Smooth muscle cell (in vitro differentiated cells): ENCODE results near the gene KRT17. TPM values are rescaled to one million over a fixed set of nuclear protein-coding genes. Genes with fewer than 3 reads are reported as not detected.

Experiments used
- DNase-seq: peaks from one replicate; lab custom pipeline; 2025; ENCODE audit not compliant: unreplicated experiment; lab: John Stamatoyannopoulos, UW
- H2AFZ ChIP-seq: fragments of 200-600 bp; sonication (generic); 2 replicates; pipeline ENCODE4 v1.6.0; 2016; ENCODE audit warnings: antibody characterized with exemption, low read depth, mild to moderate bottlenecking
- H3F3A ChIP-seq: fragments of 200-600 bp; sonication (generic); 2 replicates; pipeline ENCODE4 v1.6.0; 2017; ENCODE audit warnings: antibody characterized with exemption, low read depth
- H3K27ac ChIP-seq: fragments of 200-600 bp; sonication (generic); 2 replicates; pipeline ENCODE4 v1.5.1; 2016; ENCODE audit warnings: low read depth, mild to moderate bottlenecking
- H3K27me3 ChIP-seq: fragments of 200-600 bp; sonication (generic); 2 replicates; pipeline ENCODE4 v1.6.1; 2016; ENCODE audit warnings: low read depth, mild to moderate bottlenecking
- H3K36me3 ChIP-seq: fragments of 200-600 bp; sonication (generic); 2 replicates; pipeline ENCODE4 v1.5.1; 2016; ENCODE audit warnings: low read depth
- H3K4me1 ChIP-seq: fragments of 200-600 bp; sonication (generic); 2 replicates; pipeline ENCODE4 v1.5.1; 2016; ENCODE audit warnings: low read depth
- H3K4me2 ChIP-seq: fragments of 200-600 bp; sonication (generic); 2 replicates; pipeline ENCODE4 v1.6.0; 2016; ENCODE audit warnings: mild to moderate bottlenecking
- H3K4me3 ChIP-seq: fragments of 200-600 bp; sonication (generic); 2 replicates; pipeline ENCODE4 v1.5.1; 2016; ENCODE audit warnings: mild to moderate bottlenecking
- H3K79me2 ChIP-seq: fragments of 200-600 bp; sonication (generic); 2 replicates; pipeline ENCODE4 v1.6.0; 2016; ENCODE audit warnings: low read depth, mild to moderate bottlenecking
- H3K9ac ChIP-seq: fragments of 200-600 bp; sonication (generic); 2 replicates; pipeline ENCODE4 v1.6.0; 2016; ENCODE audit warnings: low read depth
- H3K9me3 ChIP-seq: fragments of 200-600 bp; sonication (generic); replicated peaks from 2 replicates; pipeline ENCODE4 v1.5.1; 2016; ENCODE audit warnings: low read depth
- H4K20me1 ChIP-seq: fragments of 200-600 bp; sonication (generic); 2 replicates; pipeline ENCODE4 v1.6.0; 2016; ENCODE audit warnings: low read depth
- CTCF ChIP-seq: fragments of 200-600 bp; sonication (generic); IDR thresholded peaks from 2 replicates; pipeline ENCODE4 v1.5.1; 2017; ENCODE audit warnings: borderline replicate concordance, mild to moderate bottlenecking, antibody characterized with exemption; ENCODE audit not compliant: insufficient read depth, poor library complexity, severe bottlenecking
- WGBS: methylation state at CpG from one replicate; pipeline ENCODE4 v1.1.7; 2016; ENCODE audit warnings: low lambda C conversion rate; 5-methylcytosine and 5-hydroxymethylcytosine counted together
- polyA plus RNA-seq: library from polyadenylated mRNA; unstranded; fragments of >200 nt; fragmentation: Nextera tagmentation; extraction: Ambion mirVana; gene quantifications from 2 replicates; pipeline ENCODE4 v1.2.1, GENCODE V29; 2016
- total RNA-seq: library from RNA; depleted of rRNA; stranded (reverse); fragments of >200 nt; gene quantifications from 2 replicates; pipeline ENCODE4 v1.2.3, GENCODE V29; 2014

KRT17 gene
- total and polyA plus RNA-seq, 2 experiments from 2014 or later: 869 to 1,591 TPM

- no peak overlapping the region for H2AFZ ChIP-seq
- no peak overlapping the region for H3K9ac ChIP-seq
- WGBS: 25% methylated on average over 2 of the region's 2 CpGs
- no peaks in the 10 kb centered on the region for H3K79me2 ChIP-seq
- no peaks in the 10 kb centered on the region for H3K27me3 ChIP-seq
- no peaks in the 10 kb centered on the region for H4K20me1 ChIP-seq
- H3K9me3 ChIP-seq: no peaks in the 10 kb centered on the region
- no peaks in the 10 kb centered on the region for H3F3A ChIP-seq
- no peaks in the 10 kb centered on the region for H3K36me3 ChIP-seq
- no peak for TF ChIP-seq CTCF
- H3K27ac ChIP-seq: no peak overlapping the region
- H3K4me1 ChIP-seq: peaks cover 4% of the 10 kb centered on the region
- no peak overlapping the region for H3K4me3 ChIP-seq
- H3K4me2 ChIP-seq: no peak overlapping the region
- DNase-seq: no peak
Measured at GRCh38 chr17:41602524-41602923, 21.9 kb downstream of the KRT17 start.

GRCh38 chr17:41600318-41600717 lies 24.1 kb downstream of the KRT17 start:
- DNase-seq: no peak
- Histone ChIP-seq H3K36me3 (no peaks in the 10 kb centered on the region), H3K9ac (no peak overlapping the region), H2AFZ (no peak overlapping the region), H3K79me2 (no peaks in the 10 kb centered on the region), H3F3A (no peaks in the 10 kb centered on the region), H3K27ac (no peak overlapping the region), H3K4me3 (no peak overlapping the region), H3K4me1 (peaks cover 4% of the 10 kb centered on the region), H4K20me1 (no peaks in the 10 kb centered on the region), H3K4me2 (no peak overlapping the region), H3K9me3 (no peaks in the 10 kb centered on the region), H3K27me3 (no peaks in the 10 kb centered on the region)
- 87% methylated on average over 4 of the region's 4 CpGs for WGBS
- TF ChIP-seq CTCF: no peak

- 82% methylated on average over 1 of the region's 1 CpG for WGBS
- no peak overlapping the region for H3K9ac ChIP-seq
- H3K4me2 ChIP-seq: no peak overlapping the region
- peaks cover 4% of the 10 kb centered on the region for H3K4me1 ChIP-seq
- H3K79me2 ChIP-seq: no peaks in the 10 kb centered on the region
- no peaks in the 10 kb centered on the region for H3F3A ChIP-seq
- DNase-seq: no peak
- H2AFZ ChIP-seq: no peak overlapping the region
- TF ChIP-seq CTCF: no peak
- no peaks in the 10 kb centered on the region for H3K36me3 ChIP-seq
- no peak overlapping the region for H3K4me3 ChIP-seq
- H4K20me1 ChIP-seq: no peaks in the 10 kb centered on the region
- H3K27me3 ChIP-seq: no peaks in the 10 kb centered on the region
- H3K27ac ChIP-seq: no peak overlapping the region
- no peaks in the 10 kb centered on the region for H3K9me3 ChIP-seq
Measured at GRCh38 chr17:41599680-41600079, 24.7 kb downstream of the KRT17 start.

- no peak overlapping the region for H2AFZ ChIP-seq
- no peak for DNase-seq
- H3K4me3 ChIP-seq: no peak overlapping the region
- H3K79me2 ChIP-seq: no peaks in the 10 kb centered on the region
- H4K20me1 ChIP-seq: no peaks in the 10 kb centered on the region
- no peaks in the 10 kb centered on the region for H3K9me3 ChIP-seq
- H3K36me3 ChIP-seq: no peaks in the 10 kb centered on the region
- TF ChIP-seq CTCF: no peak
- no peak overlapping the region for H3K27ac ChIP-seq
- WGBS: 84% methylated on average over 5 of the region's 8 CpGs
- H3K27me3 ChIP-seq: no peaks in the 10 kb centered on the region
- no peaks in the 10 kb centered on the region for H3K4me1 ChIP-seq
- no peak overlapping the region for H3K4me2 ChIP-seq
- no peaks in the 10 kb centered on the region for H3F3A ChIP-seq
- no peak overlapping the region for H3K9ac ChIP-seq
Measured at GRCh38 chr17:41595585-41595984, 28.8 kb downstream of the KRT17 start.
